ENCODE data around the gene MYO9B. TPM values are rescaled to one million over a fixed set of nuclear protein-coding genes. Genes with fewer than 3 reads are reported as not detected.
"Not testable (repeated sequence)": the region's sequence is repeated elsewhere in the genome, so short reads cannot be mapped to it uniquely, and the experiment has no call there.

MYO9B gene
- total RNA-seq, 1 donor from 2014 or later = 123 TPM

- Histone ChIP-seq H3K4me3 (ENCODE audit: insufficient read depth, low read depth, low read length) (no peak overlapping the region), H3K27ac (ENCODE audit: low read depth, low read length) (peak overlapping the region; percentile 99), H3K27me3 (ENCODE audit: insufficient read depth, low read length) (no peaks in the 10 kb centered on the region), H3K4me2 (ENCODE audit: low read length) (peak overlapping the region; percentile 92), H3K79me2 (ENCODE audit: insufficient read depth, low read length) (peaks cover 57% of the 10 kb centered on the region), H3K4me1 (ENCODE audit: insufficient read depth, low read length) (peaks cover 17% of the 10 kb centered on the region), H4K20me1 (ENCODE audit: insufficient read depth, low read length) (peaks cover 5% of the 10 kb centered on the region), H3K9ac (ENCODE audit: low read length) (peak overlapping the region; percentile 89), H3K9me3 (ENCODE audit: insufficient read depth, low read depth, low read length) (no peaks in the 10 kb centered on the region), H3K36me3 (ENCODE audit: insufficient read depth, low read length) (no peaks in the 10 kb centered on the region), H2AFZ (ENCODE audit: low read depth, low read length) (no peak overlapping the region)
- no peak overlapping the region for H3K4me3 Mint-ChIP-seq (ENCODE audit: unreplicated experiment)
- peaks cover 12% of the 10 kb centered on the region for H3K36me3 Mint-ChIP-seq (ENCODE audit: low read depth, unreplicated experiment)
- H3K27ac Mint-ChIP-seq (ENCODE audit: unreplicated experiment) = peak overlapping the region; percentile 100
- no peak for DNase-seq (ENCODE audit: low read depth)
- TF ChIP-seq EZH2 (IDR thresholded peaks at IDR 0.05; ENCODE audit: insufficient read depth, low read length) = no peak
- TF ChIP-seq, protein P1, sequence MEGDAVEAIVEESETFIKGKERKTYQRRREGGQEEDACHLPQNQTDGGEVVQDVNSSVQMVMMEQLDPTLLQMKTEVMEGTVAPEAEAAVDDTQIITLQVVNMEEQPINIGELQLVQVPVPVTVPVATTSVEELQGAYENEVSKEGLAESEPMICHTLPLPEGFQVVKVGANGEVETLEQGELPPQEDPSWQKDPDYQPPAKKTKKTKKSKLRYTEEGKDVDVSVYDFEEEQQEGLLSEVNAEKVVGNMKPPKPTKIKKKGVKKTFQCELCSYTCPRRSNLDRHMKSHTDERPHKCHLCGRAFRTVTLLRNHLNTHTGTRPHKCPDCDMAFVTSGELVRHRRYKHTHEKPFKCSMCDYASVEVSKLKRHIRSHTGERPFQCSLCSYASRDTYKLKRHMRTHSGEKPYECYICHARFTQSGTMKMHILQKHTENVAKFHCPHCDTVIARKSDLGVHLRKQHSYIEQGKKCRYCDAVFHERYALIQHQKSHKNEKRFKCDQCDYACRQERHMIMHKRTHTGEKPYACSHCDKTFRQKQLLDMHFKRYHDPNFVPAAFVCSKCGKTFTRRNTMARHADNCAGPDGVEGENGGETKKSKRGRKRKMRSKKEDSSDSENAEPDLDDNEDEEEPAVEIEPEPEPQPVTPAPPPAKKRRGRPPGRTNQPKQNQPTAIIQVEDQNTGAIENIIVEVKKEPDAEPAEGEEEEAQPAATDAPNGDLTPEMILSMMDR (IDR thresholded peaks at IDR 0.05; ENCODE audit: insufficient read depth, low read depth, low read length) = no peak
- FAIRE-seq = no peak
- no peaks in the 10 kb centered on the region for H3K27me3 Mint-ChIP-seq (ENCODE audit: low read depth, unreplicated experiment)
- no peaks in the 10 kb centered on the region for H3K9me3 Mint-ChIP-seq (ENCODE audit: unreplicated experiment)
- H3K4me1 Mint-ChIP-seq (ENCODE audit: low read depth, unreplicated experiment) = peaks cover 17% of the 10 kb centered on the region
Measured at GRCh38 chr19:17136021-17136420, 60.4 kb downstream of the MYO9B start.

DNA sequence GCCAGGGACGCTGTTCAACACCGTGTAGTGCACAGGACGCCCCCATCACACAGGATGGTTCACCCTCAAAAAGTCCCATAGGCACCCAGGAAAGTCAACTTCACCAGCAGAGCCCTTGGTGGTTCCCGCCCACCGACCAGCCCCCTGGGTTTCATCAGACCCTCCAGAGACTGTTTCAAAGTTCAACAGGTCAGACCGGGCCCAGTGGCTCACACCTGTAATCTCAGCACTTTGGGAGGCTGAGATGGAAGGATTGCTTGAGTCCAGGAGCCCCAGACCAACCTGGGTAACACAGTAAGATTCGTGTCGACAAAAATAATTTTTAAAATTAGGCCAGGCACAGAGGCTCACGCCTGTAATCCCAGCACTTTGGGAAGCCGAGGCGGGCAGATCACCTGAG lies 61.0 kb downstream of the MYO9B start:
- H3K4me1 Mint-ChIP-seq (ENCODE audit: low read depth, unreplicated experiment) = peaks cover 16% of the 10 kb centered on the region
- no peak overlapping the region for H3K4me3 Mint-ChIP-seq (ENCODE audit: unreplicated experiment)
- Histone ChIP-seq H3K4me3 (ENCODE audit: insufficient read depth, low read depth, low read length) (no peak overlapping the region), H3K27me3 (ENCODE audit: insufficient read depth, low read length) (no peaks in the 10 kb centered on the region), H3K9ac (ENCODE audit: low read length) (peak overlapping the region; percentile 89), H3K4me1 (ENCODE audit: insufficient read depth, low read length) (peaks cover 17% of the 10 kb centered on the region), H3K27ac (ENCODE audit: low read depth, low read length) (peak overlapping the region; percentile 99), H3K4me2 (ENCODE audit: low read length) (no peak overlapping the region), H2AFZ (ENCODE audit: low read depth, low read length) (no peak overlapping the region), H3K9me3 (ENCODE audit: insufficient read depth, low read depth, low read length) (no peaks in the 10 kb centered on the region), H3K79me2 (ENCODE audit: insufficient read depth, low read length) (peaks cover 59% of the 10 kb centered on the region), H3K36me3 (ENCODE audit: insufficient read depth, low read length) (no peaks in the 10 kb centered on the region), H4K20me1 (ENCODE audit: insufficient read depth, low read length) (peaks cover 9% of the 10 kb centered on the region)
- DNase-seq (ENCODE audit: low read depth) (no peak), FAIRE-seq (no peak)
- H3K27me3 Mint-ChIP-seq (ENCODE audit: low read depth, unreplicated experiment) = no peaks in the 10 kb centered on the region
- H3K36me3 Mint-ChIP-seq (ENCODE audit: low read depth, unreplicated experiment) = peaks cover 17% of the 10 kb centered on the region
- H3K9me3 Mint-ChIP-seq (ENCODE audit: unreplicated experiment) = no peaks in the 10 kb centered on the region
- TF ChIP-seq EZH2 (IDR thresholded peaks at IDR 0.05; ENCODE audit: insufficient read depth, low read length) = no peak
- TF ChIP-seq, protein P1 (IDR thresholded peaks at IDR 0.05; ENCODE audit: insufficient read depth, low read depth, low read length) = no peak
- H3K27ac Mint-ChIP-seq (ENCODE audit: unreplicated experiment) = peak overlapping the region; percentile 100

DNA sequence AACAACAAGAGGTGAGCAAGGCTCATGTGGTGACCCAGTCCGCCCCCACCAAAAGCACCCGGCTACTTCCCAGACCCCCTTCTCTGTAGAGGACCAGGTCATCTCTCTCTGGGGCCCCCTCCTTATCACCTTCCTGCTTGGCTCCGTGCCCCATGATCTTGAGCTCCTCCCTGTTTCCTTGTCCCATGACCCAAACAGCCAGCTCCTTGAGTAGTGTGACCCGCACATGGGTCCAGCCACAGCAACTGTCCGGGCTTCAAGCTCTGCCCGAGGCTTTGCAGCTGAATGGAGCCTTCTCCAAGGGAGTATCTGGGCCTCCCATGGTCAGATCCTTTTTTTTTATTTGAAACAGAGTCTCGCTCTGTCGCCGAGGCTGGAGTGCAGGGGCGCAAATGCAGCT lies 61.8 kb downstream of the MYO9B start:
- no peak overlapping the region for H2AFZ ChIP-seq (ENCODE audit: low read depth, low read length)
- no peak overlapping the region for H3K4me2 ChIP-seq (ENCODE audit: low read length)
- Mint-ChIP-seq H3K9me3 (ENCODE audit: unreplicated experiment) (no peaks in the 10 kb centered on the region), H3K27me3 (ENCODE audit: low read depth, unreplicated experiment) (no peaks in the 10 kb centered on the region), H3K27ac (ENCODE audit: unreplicated experiment) (peak overlapping the region; percentile 53), H3K36me3 (ENCODE audit: low read depth, unreplicated experiment) (peaks cover 20% of the 10 kb centered on the region), H3K4me1 (ENCODE audit: low read depth, unreplicated experiment) (peaks cover 16% of the 10 kb centered on the region), H3K4me3 (ENCODE audit: unreplicated experiment) (peak overlapping the region; percentile 57)
- no peak overlapping the region for H3K9ac ChIP-seq (ENCODE audit: low read length)
- no peaks in the 10 kb centered on the region for H3K27me3 ChIP-seq (ENCODE audit: insufficient read depth, low read length)
- DNase-seq (ENCODE audit: low read depth) (no peak), FAIRE-seq (no peak)
- H3K4me1 ChIP-seq (ENCODE audit: insufficient read depth, low read length) = peaks cover 18% of the 10 kb centered on the region
- peaks cover 17% of the 10 kb centered on the region for H4K20me1 ChIP-seq (ENCODE audit: insufficient read depth, low read length)
- TF ChIP-seq, protein P1 (IDR thresholded peaks at IDR 0.05; ENCODE audit: insufficient read depth, low read depth, low read length) = no peak
- TF ChIP-seq EZH2 (IDR thresholded peaks at IDR 0.05; ENCODE audit: insufficient read depth, low read length) = no peak
- no peaks in the 10 kb centered on the region for H3K9me3 ChIP-seq (ENCODE audit: insufficient read depth, low read depth, low read length)
- peaks cover 66% of the 10 kb centered on the region for H3K79me2 ChIP-seq (ENCODE audit: insufficient read depth, low read length)
- H3K36me3 ChIP-seq (ENCODE audit: insufficient read depth, low read length) = peaks cover 1% of the 10 kb centered on the region
- no peak overlapping the region for H3K4me3 ChIP-seq (ENCODE audit: insufficient read depth, low read depth, low read length)
- H3K27ac ChIP-seq (ENCODE audit: low read depth, low read length) = peak overlapping the region; percentile 13

- not testable (repeated sequence) for H3K27me3 Mint-ChIP-seq (ENCODE audit: low read depth, unreplicated experiment); H3K9me3 Mint-ChIP-seq (ENCODE audit: unreplicated experiment); FAIRE-seq; H2AFZ ChIP-seq (ENCODE audit: low read depth, low read length); H3K27me3 ChIP-seq (ENCODE audit: insufficient read depth, low read length); H3K4me2 ChIP-seq (ENCODE audit: low read length); H3K9ac ChIP-seq (ENCODE audit: low read length); H3K4me3 Mint-ChIP-seq (ENCODE audit: unreplicated experiment); H3K27ac ChIP-seq (ENCODE audit: low read depth, low read length); H3K4me3 ChIP-seq (ENCODE audit: insufficient read depth, low read depth, low read length); H3K9me3 ChIP-seq (ENCODE audit: insufficient read depth, low read depth, low read length); H3K36me3 ChIP-seq (ENCODE audit: insufficient read depth, low read length)
- peak; percentile 32 for DNase-seq (ENCODE audit: low read depth)
- Histone ChIP-seq H3K4me1 (ENCODE audit: insufficient read depth, low read length) (peaks cover 21% of the 10 kb centered on the region), H4K20me1 (ENCODE audit: insufficient read depth, low read length) (peaks cover 23% of the 10 kb centered on the region), H3K79me2 (ENCODE audit: insufficient read depth, low read length) (peaks cover 68% of the 10 kb centered on the region)
- peaks cover 22% of the 10 kb centered on the region for H3K36me3 Mint-ChIP-seq (ENCODE audit: low read depth, unreplicated experiment)
- peaks cover 16% of the 10 kb centered on the region for H3K4me1 Mint-ChIP-seq (ENCODE audit: low read depth, unreplicated experiment)
- H3K27ac Mint-ChIP-seq (ENCODE audit: unreplicated experiment) = peak overlapping the region; percentile 41
Measured at GRCh38 chr19:17138052-17138846, 62.7 kb downstream of the MYO9B start.
